IMR-90 (cell line): Measurements from ENCODE around the gene COL20A1. TPM values are rescaled to one million over a fixed set of nuclear protein-coding genes. Genes with fewer than 3 reads are reported as not detected.

ENCODE experiments used
- ATAC-seq: fragments of 200-7000 bp; cut with Tn5 transposase; 2 replicates; pipeline ENCODE4 v1.9.1; 2020; ENCODE audit warnings: low read depth, mild to moderate bottlenecking, moderate library complexity
- BruUV-seq: library from RNA; stranded (reverse); fragments of 400-500 nt; replicated peaks from 2 replicates; lab custom pipeline; 2021; lab: Mats Ljungman, UMichigan
- CTCF ChIA-PET: fragments of 300-600 bp; formaldehyde crosslinking; extraction: SDS; loops from one replicate; lab custom pipeline; 2021; ENCODE audit warnings: antibody characterized with exemption; lab: Yijun Ruan, JAX
- POLR2A ChIA-PET: fragments of 300-600 bp; sonication (Branson Sonifier 250); formaldehyde crosslinking; loops from one replicate; lab custom pipeline; 2022; ENCODE audit warnings: antibody characterized with exemption; ENCODE audit not compliant: unreplicated experiment; lab: Charles Lee
- DNase-seq: peaks from one replicate; pipeline ENCODE4 v3.0.0; 2013
- H2AFZ ChIP-seq: replicated peaks from 2 replicates; pipeline ENCODE3; 2013; ENCODE audit warnings: low read length, mild to moderate bottlenecking; ENCODE audit not compliant: poor library complexity
- H2AK5ac ChIP-seq: 2 replicates; pipeline ENCODE4 v1.6.1; 2013; ENCODE audit warnings: low read depth, low read length, inconsistent platforms
- H2AK9ac ChIP-seq: replicated peaks from 2 replicates; pipeline ENCODE3; 2013; ENCODE audit warnings: mild to moderate bottlenecking, low read depth, low read length, moderate library complexity; ENCODE audit not compliant: poor library complexity
- H2BK120ac ChIP-seq: 2 replicates; pipeline ENCODE4 v1.6.1; 2013; ENCODE audit warnings: low read depth, low read length, inconsistent platforms
- H2BK15ac ChIP-seq: 3 replicates; pipeline ENCODE4 v1.6.1; 2013; ENCODE audit warnings: low read depth, low read length, inconsistent platforms
- H2BK20ac ChIP-seq: 2 replicates; pipeline ENCODE4 v1.6.1; 2013; ENCODE audit warnings: low read depth, mild to moderate bottlenecking, inconsistent platforms, low read length, moderate library complexity
- H2BK5ac ChIP-seq: 2 replicates; pipeline ENCODE4 v1.6.1; 2013; ENCODE audit warnings: mild to moderate bottlenecking, low read depth, low read length, inconsistent platforms; ENCODE audit not compliant: poor library complexity, severe bottlenecking
- H3K14ac ChIP-seq: replicated peaks from 2 replicates; pipeline ENCODE4 v1.6.1; 2013; ENCODE audit warnings: low read depth, low read length, inconsistent platforms
- H3K18ac ChIP-seq: 2 replicates; pipeline ENCODE4 v1.6.1; 2013; ENCODE audit warnings: low read depth, low read length, control low read depth
- H3K23ac ChIP-seq: 2 replicates; pipeline ENCODE4 v1.6.1; 2013; ENCODE audit warnings: low read depth, low read length, inconsistent platforms
- H3K27ac ChIP-seq: 2 replicates; pipeline ENCODE4 v1.5.1; 2013; ENCODE audit warnings: mild to moderate bottlenecking, control low read depth, low read length; ENCODE audit not compliant: insufficient read depth
- H3K27me3 ChIP-seq: 2 replicates; pipeline ENCODE4 v1.6.1; 2013; ENCODE audit warnings: low read length; ENCODE audit not compliant: control insufficient read depth, insufficient read depth
- H3K36me3 ChIP-seq: 2 replicates; pipeline ENCODE4 v1.6.1; 2013; ENCODE audit warnings: low read length, mixed read lengths; ENCODE audit not compliant: control insufficient read depth, insufficient read depth
- H3K4ac ChIP-seq: 2 replicates; pipeline ENCODE4 v1.6.1; 2013; ENCODE audit warnings: low read depth, low read length, inconsistent platforms
- H3K4me1 ChIP-seq: 2 replicates; pipeline ENCODE4 v1.6.1; 2013; ENCODE audit warnings: low read length, mixed read lengths; ENCODE audit not compliant: control insufficient read depth, insufficient read depth
- H3K4me2 ChIP-seq: 2 replicates; pipeline ENCODE4 v1.6.1; 2013; ENCODE audit warnings: low read depth, mild to moderate bottlenecking, control low read depth, low read length, moderate library complexity
- H3K4me3 ChIP-seq: 2 replicates; pipeline ENCODE4 v1.5.1; 2013; ENCODE audit warnings: low read depth, mild to moderate bottlenecking, control low read depth, low read length, moderate library complexity; ENCODE audit not compliant: insufficient read depth
- H3K56ac ChIP-seq: 2 replicates; pipeline ENCODE4 v1.6.1; 2013; ENCODE audit warnings: low read length, inconsistent platforms; ENCODE audit not compliant: insufficient read depth; ENCODE audit errors: extremely low read depth
- H3K79me1 ChIP-seq, 2 experiments: 2 replicates each; pipeline ENCODE4 v1.6.1; 2013; ENCODE audit warnings: low read length in 2 of 2, inconsistent platforms in 1 of 2, low read depth in 1 of 2
- H3K9ac ChIP-seq: 2 replicates; pipeline ENCODE4 v1.6.1; 2013; ENCODE audit warnings: low read depth, low read length, control low read depth
- H3K9me1 ChIP-seq: 2 replicates; pipeline ENCODE4 v1.6.1; 2013; ENCODE audit warnings: low read length, inconsistent platforms; ENCODE audit not compliant: insufficient read depth
- H3K9me3 ChIP-seq: 2 replicates; pipeline ENCODE4 v1.6.1; 2013; ENCODE audit warnings: low read length; ENCODE audit not compliant: control insufficient read depth, insufficient read depth
- H4K20me1 ChIP-seq: 2 replicates; pipeline ENCODE4 v1.6.1; 2013; ENCODE audit warnings: low read length, inconsistent platforms; ENCODE audit not compliant: insufficient read depth
- H4K5ac ChIP-seq: 2 replicates; pipeline ENCODE4 v1.6.1; 2013; ENCODE audit warnings: mild to moderate bottlenecking, low read depth, low read length, control low read depth
- H4K8ac ChIP-seq, 2 experiments: 2 replicates each; pipeline ENCODE4 v1.6.1; 2013; ENCODE audit warnings: low read depth in 2 of 2, low read length in 2 of 2, control low read depth in 1 of 2, inconsistent platforms in 1 of 2
- H4K91ac ChIP-seq: 2 replicates; pipeline ENCODE4 v1.6.1; 2013; ENCODE audit warnings: low read depth, low read length, inconsistent platforms; ENCODE audit not compliant: insufficient read depth
- CHD1 ChIP-seq: IDR thresholded peaks from 2 replicates; pipeline ENCODE4 v1.6.1; 2012; ENCODE audit warnings: low read depth, low read length, improper control_type of control experiment
- FOS ChIP-seq: fragments of 150-350 bp; IDR thresholded peaks from 2 replicates; pipeline ENCODE4 v1.6.1; 2016; ENCODE audit warnings: low read depth, low read length
- MAFK ChIP-seq: IDR thresholded peaks from 2 replicates; pipeline ENCODE4 v1.6.1; 2012; ENCODE audit warnings: low read depth, low read length, improper control_type of control experiment
- MAZ ChIP-seq: IDR thresholded peaks from 2 replicates; pipeline ENCODE4 v1.6.1; 2012; ENCODE audit warnings: low read depth, mild to moderate bottlenecking, low read length, improper control_type of control experiment, moderate library complexity, borderline replicate concordance
- POLR2A ChIP-seq: IDR thresholded peaks from 2 replicates; pipeline ENCODE4 v1.6.1; 2012; ENCODE audit warnings: mild to moderate bottlenecking, low read depth, low read length
- RAD21 ChIP-seq: IDR thresholded peaks from 2 replicates; pipeline ENCODE4 v1.6.1; 2012; ENCODE audit warnings: low read length, improper control_type of control experiment
- RCOR1 ChIP-seq: IDR thresholded peaks from 2 replicates; pipeline ENCODE4 v1.6.1; 2012; ENCODE audit warnings: mild to moderate bottlenecking, low read length, improper control_type of control experiment; ENCODE audit not compliant: insufficient replicate concordance
- RFX5 ChIP-seq: IDR thresholded peaks from 2 replicates; pipeline ENCODE4 v1.8.0; 2012; ENCODE audit warnings: low read depth, mild to moderate bottlenecking, low read length, moderate library complexity
- SMC3 ChIP-seq: fragments of 150-350 bp; IDR thresholded peaks from 2 replicates; pipeline ENCODE4 v1.6.1; 2016; ENCODE audit warnings: low read depth, mild to moderate bottlenecking, antibody characterized with exemption, low read length, moderate library complexity
- WGBS, 2 experiments: methylation state at CpG; one replicate each; pipeline versions ENCODE4 v1.1.5 to v1.1.7; 2013; ENCODE audit warnings: missing lambda C conversion rate in 2 of 2; ENCODE audit not compliant: insufficient read length in 1 of 2; ENCODE audit errors: extremely low coverage in 2 of 2; 5-methylcytosine and 5-hydroxymethylcytosine counted together
- dilution Hi-C: fragments of 300-500 bp; cut with HindIII; formaldehyde crosslinking; loops from one replicate; pipeline ENCODE4 v1.14.3; 2018; ENCODE audit warnings: low sequenced_read_pairs; ENCODE audit not compliant: unreplicated experiment
- in situ Hi-C: fragments of 300-500 bp; cut with MboI; formaldehyde crosslinking; loops from 3 replicates; pipeline ENCODE4 v1.14.3; 2019; ENCODE audit warnings: low sequenced_read_pairs, inconsistent platforms, mixed read lengths
- intact Hi-C: fragments of 100-400 bp; cut with micrococcal nuclease; formaldehyde crosslinking; loops from 2 replicates; pipeline ENCODE4 v1.10.0; 2022
- polyA plus RNA-seq, 3 experiments: library from polyadenylated mRNA; depleted of rRNA; stranded (reverse); fragments of >200 nt; gene quantifications; 2 replicates each; pipeline ENCODE4 v1.2.3, GENCODE V29; 2012; ENCODE audit warnings: low replicate concordance in 1 of 3
- total RNA-seq: library from RNA; depleted of rRNA; stranded (reverse); fragments of >200 nt; gene quantifications from 2 replicates; pipeline ENCODE4 v1.2.3, GENCODE V29; 2012
- TF ChIP-seq, protein P1 (sequence below): fragments of 150-350 bp; IDR thresholded peaks from 2 replicates; pipeline ENCODE4 v1.6.1; 2016; ENCODE audit warnings: low read depth, mild to moderate bottlenecking, low read length, moderate library complexity, borderline replicate concordance
- TF ChIP-seq, protein P2 (sequence below): conservative IDR thresholded peaks from 2 replicates; pipeline ENCODE4 v1.5.1; 2012; ENCODE audit warnings: mild to moderate bottlenecking, low read depth, low read length, improper control_type of control experiment
- TF ChIP-seq, protein P3 (sequence below): fragments of 150-350 bp; IDR thresholded peaks from 2 replicates; pipeline ENCODE4 v1.6.1; 2017; ENCODE audit warnings: mild to moderate bottlenecking, antibody characterized with exemption, low read length, low read depth

COL20A1 gene
- total and polyA plus RNA-seq, 2 of the 4 experiments (the other 2 are of a cell fraction): not detected

DNA sequence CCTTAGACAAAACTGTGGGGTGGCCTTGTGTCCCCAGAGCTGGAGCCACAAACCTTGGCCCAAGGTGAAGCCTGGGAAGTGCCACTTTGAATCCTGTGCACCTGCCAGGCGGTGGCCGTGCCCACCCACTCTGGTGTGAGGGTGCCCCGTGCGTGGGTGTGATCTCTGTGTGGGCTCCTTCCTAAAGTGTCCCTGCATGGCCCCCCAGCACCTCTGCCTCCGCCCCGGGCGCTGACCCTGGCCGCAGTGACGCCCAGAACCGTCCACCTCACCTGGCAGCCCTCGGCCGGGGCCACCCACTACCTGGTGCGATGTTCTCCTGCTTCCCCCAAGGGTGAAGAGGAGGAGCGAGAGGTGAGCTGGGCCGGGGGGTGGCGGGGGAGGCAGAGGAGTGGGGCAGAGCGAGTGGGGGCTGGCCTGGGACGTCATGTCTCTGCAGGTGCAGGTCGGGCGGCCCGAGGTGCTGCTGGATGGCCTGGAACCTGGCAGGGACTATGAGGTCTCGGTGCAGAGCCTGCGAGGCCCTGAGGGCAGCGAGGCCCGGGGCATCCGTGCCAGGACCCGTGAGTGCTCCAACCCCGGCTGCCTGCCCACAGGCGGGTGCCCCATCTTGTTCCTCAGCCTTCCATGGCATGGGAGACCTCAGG lies 18.3 kb downstream of the COL20A1 start:
- DNase-seq: no peak
- CTCF ChIA-PET: interaction anchor here (3.5 kb wide), 1 partner anchor 70 kb away, joined by 30 read pairs; no protein-coding TSS in a partner anchor

More for the DNA sequence above, 18.3 kb downstream of the COL20A1 start:
- no peak overlapping the region for H3K9ac ChIP-seq
- H4K5ac ChIP-seq: no peak overlapping the region
- POLR2A ChIA-PET: no interaction called here
- H4K20me1 ChIP-seq: peaks cover 5% of the 10 kb centered on the region; the same call in 1 of the 2 replicates
- H3K23ac ChIP-seq: no peak overlapping the region
- no peaks in the 10 kb centered on the region for H3K9me1 ChIP-seq
- peaks cover 22% of the 10 kb centered on the region; the same call in 1 of the 2 replicates for H3K27me3 ChIP-seq
- H3K18ac ChIP-seq: no peak overlapping the region
- H2AFZ ChIP-seq: no peak overlapping the region
- in situ Hi-C loops: no loop called here
- no peaks in the 10 kb centered on the region for H3K79me1 ChIP-seq
- peaks cover 6% of the 10 kb centered on the region; the same call in 1 of the 2 replicates for H3K4me1 ChIP-seq
- 78% methylated on average over 15 of the region's 29 CpGs; no CpG with 5 or more reads in 1 of the 2 experiments for WGBS, 2 experiments
- BruUV-seq: no TSS peak
- no peak overlapping the region for H4K91ac ChIP-seq
- no peak overlapping the region for H3K4me3 ChIP-seq
- intact Hi-C loops: no loop called here
- no peak overlapping the region for H3K56ac ChIP-seq
- no peaks in the 10 kb centered on the region for H3K36me3 ChIP-seq
- no peak overlapping the region for H2BK15ac ChIP-seq
- H3K27ac ChIP-seq: no peak overlapping the region
- dilution Hi-C loops: no loop called here
- H4K8ac ChIP-seq: no peak overlapping the region
- H2BK120ac ChIP-seq: no peak overlapping the region
- no peak overlapping the region for H3K4ac ChIP-seq
- no peak overlapping the region for H3K14ac ChIP-seq
- H2AK9ac ChIP-seq: no peak overlapping the region
- no peak overlapping the region for H3K4me2 ChIP-seq
- ATAC-seq: no peak
- no peak overlapping the region for H2BK5ac ChIP-seq
- H2AK5ac ChIP-seq: no peak overlapping the region
- H2BK20ac ChIP-seq: no peak overlapping the region
- H3K9me3 ChIP-seq: no peaks in the 10 kb centered on the region
- TF ChIP-seq POLR2A (no peak), FOS (no peak), CHD1 (no peak), RAD21 (no peak), MAZ (no peak), RFX5 (no peak), MAFK (no peak), RCOR1 (no peak), SMC3 (no peak)
- TF ChIP-seq, protein P1, sequence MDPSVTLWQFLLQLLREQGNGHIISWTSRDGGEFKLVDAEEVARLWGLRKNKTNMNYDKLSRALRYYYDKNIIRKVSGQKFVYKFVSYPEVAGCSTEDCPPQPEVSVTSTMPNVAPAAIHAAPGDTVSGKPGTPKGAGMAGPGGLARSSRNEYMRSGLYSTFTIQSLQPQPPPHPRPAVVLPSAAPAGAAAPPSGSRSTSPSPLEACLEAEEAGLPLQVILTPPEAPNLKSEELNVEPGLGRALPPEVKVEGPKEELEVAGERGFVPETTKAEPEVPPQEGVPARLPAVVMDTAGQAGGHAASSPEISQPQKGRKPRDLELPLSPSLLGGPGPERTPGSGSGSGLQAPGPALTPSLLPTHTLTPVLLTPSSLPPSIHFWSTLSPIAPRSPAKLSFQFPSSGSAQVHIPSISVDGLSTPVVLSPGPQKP: no peak
- TF ChIP-seq, protein P2, sequence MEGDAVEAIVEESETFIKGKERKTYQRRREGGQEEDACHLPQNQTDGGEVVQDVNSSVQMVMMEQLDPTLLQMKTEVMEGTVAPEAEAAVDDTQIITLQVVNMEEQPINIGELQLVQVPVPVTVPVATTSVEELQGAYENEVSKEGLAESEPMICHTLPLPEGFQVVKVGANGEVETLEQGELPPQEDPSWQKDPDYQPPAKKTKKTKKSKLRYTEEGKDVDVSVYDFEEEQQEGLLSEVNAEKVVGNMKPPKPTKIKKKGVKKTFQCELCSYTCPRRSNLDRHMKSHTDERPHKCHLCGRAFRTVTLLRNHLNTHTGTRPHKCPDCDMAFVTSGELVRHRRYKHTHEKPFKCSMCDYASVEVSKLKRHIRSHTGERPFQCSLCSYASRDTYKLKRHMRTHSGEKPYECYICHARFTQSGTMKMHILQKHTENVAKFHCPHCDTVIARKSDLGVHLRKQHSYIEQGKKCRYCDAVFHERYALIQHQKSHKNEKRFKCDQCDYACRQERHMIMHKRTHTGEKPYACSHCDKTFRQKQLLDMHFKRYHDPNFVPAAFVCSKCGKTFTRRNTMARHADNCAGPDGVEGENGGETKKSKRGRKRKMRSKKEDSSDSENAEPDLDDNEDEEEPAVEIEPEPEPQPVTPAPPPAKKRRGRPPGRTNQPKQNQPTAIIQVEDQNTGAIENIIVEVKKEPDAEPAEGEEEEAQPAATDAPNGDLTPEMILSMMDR: no peak
- TF ChIP-seq, protein P3, sequence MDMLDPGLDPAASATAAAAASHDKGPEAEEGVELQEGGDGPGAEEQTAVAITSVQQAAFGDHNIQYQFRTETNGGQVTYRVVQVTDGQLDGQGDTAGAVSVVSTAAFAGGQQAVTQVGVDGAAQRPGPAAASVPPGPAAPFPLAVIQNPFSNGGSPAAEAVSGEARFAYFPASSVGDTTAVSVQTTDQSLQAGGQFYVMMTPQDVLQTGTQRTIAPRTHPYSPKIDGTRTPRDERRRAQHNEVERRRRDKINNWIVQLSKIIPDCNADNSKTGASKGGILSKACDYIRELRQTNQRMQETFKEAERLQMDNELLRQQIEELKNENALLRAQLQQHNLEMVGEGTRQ: no peak
